K562 (cell line): ENCODE results near the gene POLD4. TPM values are rescaled to one million over a fixed set of nuclear protein-coding genes. Genes with fewer than 3 reads are reported as not detected.

ENCODE experiments used
- CXXC5 ChIP-seq: fragments of 250-450 bp; sonication (Bioruptor Pico); IDR thresholded peaks from 2 replicates; pipeline ENCODE4 v1.8.0; 2022; ENCODE audit warnings: inconsistent platforms, mild to moderate bottlenecking, moderate library complexity
- FOXA3 ChIP-seq, 2 experiments: fragments of 450-650 bp in 1 of 2; sonication (generic) in 1 of 2; formaldehyde crosslinking; IDR thresholded peaks in 1 of 2; conservative IDR thresholded peaks in 1 of 2; 2 replicates each; pipeline versions ENCODE4 v1.4.0 to v1.8.0; 2020 to 2022; ENCODE audit warnings: mild to moderate bottlenecking in 2 of 2, missing genetic modification reagents in 1 of 2
- FOXM1 ChIP-seq, 2 experiments: fragments of 450-650 bp in 1 of 2; sonication (generic) in 1 of 2; formaldehyde crosslinking in 1 of 2; IDR thresholded peaks; 2 replicates each; pipeline versions ENCODE4 v1.6.1 to v1.9.0; 2017 to 2022; ENCODE audit warnings: low read depth in 2 of 2, mild to moderate bottlenecking in 2 of 2, missing genetic modification reagents in 1 of 2, moderate library complexity in 1 of 2
- GABPB2 ChIP-seq: fragments of 250-450 bp; sonication (Bioruptor Pico); conservative IDR thresholded peaks from 2 replicates; pipeline ENCODE4 v1.5.1; 2021; ENCODE audit warnings: mild to moderate bottlenecking
- HIVEP1 ChIP-seq: fragments of 250-450 bp; sonication (Bioruptor Pico); IDR thresholded peaks from 2 replicates; pipeline ENCODE4 v1.4.0; 2020; ENCODE audit warnings: mild to moderate bottlenecking
- KAT7 ChIP-seq: sonication (generic); formaldehyde crosslinking; IDR thresholded peaks from 2 replicates; pipeline ENCODE4 v1.8.0; 2022; ENCODE audit warnings: missing genetic modification reagents, mild to moderate bottlenecking, borderline replicate concordance
- LCOR ChIP-seq: sonication (generic); formaldehyde crosslinking; IDR thresholded peaks from 2 replicates; pipeline ENCODE4 v1.8.0; 2022; ENCODE audit warnings: mild to moderate bottlenecking, missing genetic modification reagents
- PHF20 ChIP-seq: fragments of 450-650 bp; IDR thresholded peaks from 2 replicates; pipeline ENCODE4 v1.6.1; 2018; ENCODE audit not compliant: partially characterized antibody
- POLR3A ChIP-seq: IDR thresholded peaks from 2 replicates; pipeline ENCODE4 v1.6.1; 2011; ENCODE audit warnings: borderline replicate concordance, mild to moderate bottlenecking, moderate library complexity; ENCODE audit not compliant: insufficient read length, insufficient read depth; ENCODE audit errors: extremely low read depth
- PYGO2 ChIP-seq: fragments of 450-650 bp; IDR thresholded peaks from 2 replicates; pipeline ENCODE4 v1.6.1; 2016; ENCODE audit warnings: mild to moderate bottlenecking, missing genetic modification characterization, moderate library complexity, missing compliant biosample characterization
- SETDB1 ChIP-seq: IDR thresholded peaks from one replicate; pipeline ENCODE4 v1.6.1; 2012; ENCODE audit warnings: low read length, control low read depth, inconsistent platforms
- SP1 ChIP-seq: sonication (generic); formaldehyde crosslinking; IDR thresholded peaks from 2 replicates; pipeline ENCODE4 v1.8.1; 2022; ENCODE audit warnings: mild to moderate bottlenecking, missing genetic modification reagents
- SRSF1 ChIP-seq: fragments of 200-400 bp; formaldehyde crosslinking; IDR thresholded peaks from 2 replicates; pipeline ENCODE4 v1.6.1; 2017; ENCODE audit warnings: mild to moderate bottlenecking, low read depth, low read length, moderate library complexity
- SRSF3 ChIP-seq: fragments of 200-400 bp; formaldehyde crosslinking; IDR thresholded peaks from 2 replicates; pipeline ENCODE4 v1.6.1; 2016; ENCODE audit warnings: mild to moderate bottlenecking, low read length, moderate library complexity; ENCODE audit not compliant: insufficient read depth
- TAL1 ChIP-seq: fragments of 450-650 bp; IDR thresholded peaks from 2 replicates; pipeline ENCODE4 v1.6.1; 2016; ENCODE audit warnings: mild to moderate bottlenecking
- TCF7L2 ChIP-seq: fragments of 150-350 bp; IDR thresholded peaks from 2 replicates; pipeline ENCODE4 v1.6.1; 2016; ENCODE audit warnings: low read depth, mild to moderate bottlenecking, low read length, moderate library complexity
- TCFL5 ChIP-seq: fragments of 250-450 bp; sonication (Bioruptor Pico); conservative IDR thresholded peaks from 2 replicates; pipeline ENCODE4 v1.6.1; 2021; ENCODE audit warnings: mild to moderate bottlenecking, moderate library complexity, matching md5 sums
- ZBTB8A ChIP-seq: fragments of 450-650 bp; IDR thresholded peaks from 2 replicates; pipeline ENCODE4 v1.6.1; 2018; ENCODE audit warnings: mild to moderate bottlenecking, moderate library complexity; ENCODE audit not compliant: partially characterized antibody
- ZFP1 ChIP-seq: fragments of 450-650 bp; formaldehyde crosslinking; IDR thresholded peaks from 2 replicates; pipeline ENCODE4 v1.4.0; 2020; ENCODE audit warnings: mild to moderate bottlenecking, mixed read lengths
- ZNF124 ChIP-seq: sonication (generic); formaldehyde crosslinking; IDR thresholded peaks from 2 replicates; pipeline ENCODE4 v1.8.1; 2022; ENCODE audit warnings: missing genetic modification reagents
- ZNF143 ChIP-seq: sonication (generic); formaldehyde crosslinking; IDR thresholded peaks from 2 replicates; pipeline ENCODE4 v1.9.0; 2022; ENCODE audit warnings: mild to moderate bottlenecking, missing genetic modification reagents
- ZNF224 ChIP-seq: sonication (generic); formaldehyde crosslinking; IDR thresholded peaks from 2 replicates; pipeline ENCODE4 v1.8.0; 2022; ENCODE audit warnings: mild to moderate bottlenecking, missing genetic modification reagents
- ZNF23 ChIP-seq: fragments of 250-450 bp; sonication (Bioruptor Pico); IDR thresholded peaks from 2 replicates; pipeline ENCODE4 v1.4.0; 2020; ENCODE audit warnings: mild to moderate bottlenecking
- ZNF384 ChIP-seq: IDR thresholded peaks from 2 replicates; pipeline ENCODE4 v1.6.1; 2012; ENCODE audit warnings: low read depth, low read length, improper control_type of control experiment
- ZNF436 ChIP-seq: fragments of 250-450, 450-650 bp; sonication (Bioruptor Pico); formaldehyde crosslinking; IDR thresholded peaks from 2 replicates; pipeline ENCODE4 v1.7.0; 2020; ENCODE audit warnings: mild to moderate bottlenecking
- ZNF507 ChIP-seq: conservative IDR thresholded peaks from 2 replicates; pipeline ENCODE4 v1.6.1; 2017; ENCODE audit warnings: missing genetic modification characterization, missing compliant biosample characterization
- ZNF766 ChIP-seq: fragments of 200-800 bp; sonication (Bioruptor generic); conservative IDR thresholded peaks from 2 replicates; pipeline ENCODE4 v1.6.1; 2016; ENCODE audit warnings: missing genetic modification characterization, missing compliant biosample characterization
- ZNF778 ChIP-seq: fragments of 450-650 bp; formaldehyde crosslinking; IDR thresholded peaks from 2 replicates; pipeline ENCODE4 v1.4.0; 2020; ENCODE audit warnings: mild to moderate bottlenecking, moderate library complexity
- polyA plus RNA-seq, 8 experiments: library from polyadenylated mRNA; depleted of rRNA in 4 of 8; stranded (reverse) in 5 of 8; unstranded in 3 of 8; fragments of >200 nt; fragmentation: Nextera tagmentation in 2 of 8; fragmentation: Illumina TruSeq in 1 of 8; extraction: Ambion mirVana in 2 of 8; extraction: Trizol in 1 of 8; gene quantifications; 2 replicates each; pipeline versions ENCODE4 v1.2.1 to v1.2.3, GENCODE V29; 2011 to 2014; ENCODE audit warnings: inconsistent platforms in 1 of 8, missing spikeins in 1 of 8
- total RNA-seq, 7 experiments: library from RNA; depleted of rRNA in 6 of 7; stranded (reverse); fragments of >200 nt in 6 of 7; fragmentation: Illumina TruSeq in 2 of 7; extraction: Trizol in 2 of 7; gene quantifications; 2 replicates each; pipeline versions ENCODE4 v1.2.1 to v1.2.3, GENCODE V29; 2011 to 2021; ENCODE audit warnings: low replicate concordance in 1 of 7
- TF ChIP-seq, protein P1 (sequence below): sonication (generic); formaldehyde crosslinking; IDR thresholded peaks from 2 replicates; pipeline ENCODE4 v1.8.1; 2023; ENCODE audit warnings: mild to moderate bottlenecking, missing genetic modification reagents

Gene POLD4
- total and polyA plus RNA-seq, 9 of the 15 experiments (the other 6 are each of a cell fraction or from before 2014, with no cell fraction given): 5.8 to 64.5 (median 18.3) TPM

DNA sequence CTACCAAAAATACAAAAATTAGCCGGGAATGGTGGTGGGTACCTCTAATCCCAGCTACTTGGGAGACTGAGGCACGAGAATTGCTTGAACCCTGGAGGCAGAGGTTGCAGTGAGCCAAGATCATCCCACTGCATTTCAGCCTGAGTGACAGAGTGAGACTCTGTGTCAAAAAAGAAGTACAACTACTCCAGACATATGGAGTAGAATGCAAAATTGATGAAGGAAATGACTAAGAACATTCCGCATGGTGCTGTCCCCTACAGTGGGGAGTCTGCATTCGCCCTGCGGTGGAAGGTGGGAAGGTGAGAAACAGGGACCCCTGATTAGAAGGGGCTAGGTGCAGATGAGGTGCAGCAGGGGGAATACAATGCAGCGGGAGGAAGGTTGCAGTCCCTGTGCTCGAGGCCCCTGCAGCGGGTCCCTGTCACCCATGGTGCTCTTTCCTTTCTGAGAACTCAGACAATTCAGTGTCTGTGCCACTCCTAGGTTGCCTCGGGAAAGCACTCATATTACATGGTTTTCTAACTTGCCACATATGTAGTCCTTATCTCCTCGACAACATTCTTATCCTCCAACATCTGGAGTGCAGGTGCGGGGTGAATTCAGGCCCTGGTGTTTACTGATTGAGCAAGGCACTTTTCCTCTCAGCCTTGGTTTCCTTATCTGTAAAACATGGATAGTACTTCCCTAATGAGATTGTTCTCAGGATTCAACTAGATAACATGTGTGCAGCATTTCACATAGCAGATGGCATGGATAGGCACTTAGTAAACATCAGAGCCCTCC is 5.2 kb downstream of the POLD4 start (continued):
- TF ChIP-seq, protein P1, sequence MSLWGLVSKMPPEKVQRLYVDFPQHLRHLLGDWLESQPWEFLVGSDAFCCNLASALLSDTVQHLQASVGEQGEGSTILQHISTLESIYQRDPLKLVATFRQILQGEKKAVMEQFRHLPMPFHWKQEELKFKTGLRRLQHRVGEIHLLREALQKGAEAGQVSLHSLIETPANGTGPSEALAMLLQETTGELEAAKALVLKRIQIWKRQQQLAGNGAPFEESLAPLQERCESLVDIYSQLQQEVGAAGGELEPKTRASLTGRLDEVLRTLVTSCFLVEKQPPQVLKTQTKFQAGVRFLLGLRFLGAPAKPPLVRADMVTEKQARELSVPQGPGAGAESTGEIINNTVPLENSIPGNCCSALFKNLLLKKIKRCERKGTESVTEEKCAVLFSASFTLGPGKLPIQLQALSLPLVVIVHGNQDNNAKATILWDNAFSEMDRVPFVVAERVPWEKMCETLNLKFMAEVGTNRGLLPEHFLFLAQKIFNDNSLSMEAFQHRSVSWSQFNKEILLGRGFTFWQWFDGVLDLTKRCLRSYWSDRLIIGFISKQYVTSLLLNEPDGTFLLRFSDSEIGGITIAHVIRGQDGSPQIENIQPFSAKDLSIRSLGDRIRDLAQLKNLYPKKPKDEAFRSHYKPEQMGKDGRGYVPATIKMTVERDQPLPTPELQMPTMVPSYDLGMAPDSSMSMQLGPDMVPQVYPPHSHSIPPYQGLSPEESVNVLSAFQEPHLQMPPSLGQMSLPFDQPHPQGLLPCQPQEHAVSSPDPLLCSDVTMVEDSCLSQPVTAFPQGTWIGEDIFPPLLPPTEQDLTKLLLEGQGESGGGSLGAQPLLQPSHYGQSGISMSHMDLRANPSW (CRISPR knock-in tag): no peak
- TF ChIP-seq PYGO2 (tag) (peak; percentile 78; the same call in 1 of the 2 replicates), ZNF23 (no peak), ZNF766 (CRISPR knock-in tag) (peak; percentile 97), FOXM1 (IDR thresholded peaks at IDR 0.05; ENCODE audit: low read depth) (peak; percentile 97), FOXM1 (CRISPR knock-in tag; IDR thresholded peaks at IDR 0.05; ENCODE audit: low read depth) (no peak), ZFP1 (CRISPR knock-in tag) (no peak), ZNF124 (no peak), ZNF778 (no peak), ZBTB8A (no peak), ZNF507 (tag) (no peak), CXXC5 (CRISPR knock-in tag) (peak; percentile 84), ZNF384 (no peak), TCFL5 (CRISPR knock-in tag) (no peak; the same call in 1 of the 2 replicates), SRSF3 (no peak), FOXA3 (CRISPR knock-in tag; conservative IDR thresholded peaks at IDR 0.05 in 1 of 2, IDR thresholded peaks at IDR 0.05 in 1 of 2) (peak; percentile 51 to 94; a peak in 2 of 4 replicates), SP1 (CRISPR knock-in tag) (no peak), TCF7L2 (no peak), TAL1 (peak; percentile 98), GABPB2 (CRISPR knock-in tag) (no peak), SETDB1 (no peak), ZNF436 (CRISPR knock-in tag) (no peak), KAT7 (CRISPR knock-in tag) (no peak), POLR3A (no peak), HIVEP1 (CRISPR knock-in tag) (0 out of 2 replicates have a peak, but pooled peaks have one; percentile 59), LCOR (CRISPR knock-in tag) (0 out of 2 replicates have a peak, but pooled peaks have one; percentile 41), ZNF143 (CRISPR knock-in tag) (no peak), PHF20 (no peak), ZNF224 (CRISPR knock-in tag) (no peak), SRSF1 (no peak)
